Neuronal stem cell (in vitro differentiated cells): ENCODE data around the gene ELF5.

Source experiments
- DNase-seq: peaks from one replicate; pipeline ENCODE4 v3.0.0-alpha.2; 2013; ENCODE audit warnings: low spot score
- H2AFZ ChIP-seq: one replicate; pipeline ENCODE4 v1.6.1; 2013; ENCODE audit warnings: mild to moderate bottlenecking, low read length, inconsistent platforms
- H2AK5ac ChIP-seq: 2 replicates; pipeline ENCODE4 v1.6.1; 2013; ENCODE audit warnings: low read depth, mild to moderate bottlenecking, inconsistent platforms, low read length, moderate library complexity, mixed read lengths
- H2BK120ac ChIP-seq: 2 replicates; pipeline ENCODE4 v1.6.1; 2013; ENCODE audit warnings: low read depth, mild to moderate bottlenecking, inconsistent platforms, low read length, moderate library complexity, mixed read lengths
- H2BK12ac ChIP-seq: one replicate; pipeline ENCODE4 v1.6.1; 2013; ENCODE audit warnings: low read length, inconsistent platforms
- H2BK15ac ChIP-seq: 2 replicates; pipeline ENCODE4 v1.6.1; 2013; ENCODE audit warnings: mild to moderate bottlenecking, low read length, inconsistent platforms, mixed read lengths
- H2BK5ac ChIP-seq: one replicate; pipeline ENCODE4 v1.6.1; 2013; ENCODE audit warnings: inconsistent platforms, mild to moderate bottlenecking, low read length, moderate library complexity
- H3K14ac ChIP-seq: one replicate; pipeline ENCODE4 v1.6.1; 2013; ENCODE audit warnings: low read length, inconsistent platforms
- H3K18ac ChIP-seq: 2 replicates; pipeline ENCODE4 v1.6.1; 2013; ENCODE audit warnings: low read length, inconsistent platforms
- H3K23ac ChIP-seq: 2 replicates; pipeline ENCODE4 v1.6.1; 2013; ENCODE audit warnings: low read depth, mild to moderate bottlenecking, mixed read lengths, low read length, inconsistent platforms; ENCODE audit not compliant: poor library complexity
- H3K27ac ChIP-seq: replicated peaks from 3 replicates; pipeline ENCODE4 v1.5.1; 2013; ENCODE audit warnings: low read length, inconsistent platforms
- H3K27me3 ChIP-seq, 3 experiments: 2 replicates each; pipeline ENCODE4 v1.6.1; 2013; ENCODE audit warnings: low read length in 3 of 3, mild to moderate bottlenecking in 2 of 3, inconsistent platforms in 1 of 3, low read depth in 1 of 3, mixed read lengths in 1 of 3, moderate library complexity in 1 of 3; ENCODE audit not compliant: control insufficient read depth in 3 of 3, insufficient read depth in 3 of 3
- H3K36me3 ChIP-seq, 2 donors: replicated peaks in 1 of 2; 2 replicates each; pipeline ENCODE4 v1.6.1; 2013; ENCODE audit warnings: low read length in 2 of 2; ENCODE audit not compliant: control insufficient read depth in 2 of 2, insufficient read depth in 2 of 2
- H3K4ac ChIP-seq: 2 replicates; pipeline ENCODE4 v1.6.1; 2013; ENCODE audit warnings: inconsistent platforms, mild to moderate bottlenecking, low read length, moderate library complexity
- H3K4me1 ChIP-seq, 2 donors: 1 replicate in 1 of 2; 2 replicates in 1 of 2; pipeline ENCODE4 v1.6.1; 2013; ENCODE audit warnings: low read length in 2 of 2, low read depth in 1 of 2; ENCODE audit not compliant: control insufficient read depth in 2 of 2, insufficient read depth in 1 of 2
- H3K4me2 ChIP-seq: one replicate; pipeline ENCODE4 v1.6.1; 2013; ENCODE audit warnings: mild to moderate bottlenecking, low read length, inconsistent platforms; ENCODE audit not compliant: insufficient read depth, poor library complexity, severe bottlenecking
- H3K4me3 ChIP-seq, 2 donors: 2 replicates each; pipeline ENCODE4 v1.5.1; 2013; ENCODE audit warnings: low read length in 2 of 2, mild to moderate bottlenecking in 2 of 2, inconsistent platforms in 1 of 2, moderate library complexity in 1 of 2
- H3K79me1 ChIP-seq: one replicate; pipeline ENCODE4 v1.6.1; 2013; ENCODE audit warnings: low read depth, mild to moderate bottlenecking, inconsistent platforms, low read length, moderate library complexity
- H3K9ac ChIP-seq: one replicate; pipeline ENCODE4 v1.6.1; 2013; ENCODE audit warnings: mild to moderate bottlenecking, low read depth, low read length, inconsistent platforms; ENCODE audit not compliant: poor library complexity
- H3K9me3 ChIP-seq, 2 donors: replicated peaks in 1 of 2; 2 replicates each; pipeline versions ENCODE3 to v1.6.1; 2013; ENCODE audit warnings: low read length in 2 of 2, mild to moderate bottlenecking in 2 of 2, inconsistent platforms in 1 of 2, low read depth in 1 of 2, mixed read lengths in 1 of 2, moderate library complexity in 1 of 2; ENCODE audit not compliant: control insufficient read depth in 2 of 2, insufficient read depth in 1 of 2
- H4K8ac ChIP-seq: one replicate; pipeline ENCODE4 v1.6.1; 2013; ENCODE audit warnings: low read depth, mild to moderate bottlenecking, inconsistent platforms, low read length, moderate library complexity
- H4K91ac ChIP-seq: one replicate; pipeline ENCODE4 v1.6.1; 2013; ENCODE audit warnings: low read length, low read depth, mild to moderate bottlenecking, inconsistent platforms; ENCODE audit not compliant: poor library complexity
- WGBS, 2 donors: extraction: QIAGEN DNeasy Blood & Tissue Kit; methylation state at CpG; one replicate each; pipeline ENCODE4 v1.1.7; 2013; ENCODE audit warnings: missing lambda C conversion rate in 2 of 2, mixed read lengths in 1 of 2; ENCODE audit not compliant: insufficient read length in 2 of 2, insufficient replicate concordance in 1 of 2; ENCODE audit errors: extremely low coverage in 2 of 2; 5-methylcytosine and 5-hydroxymethylcytosine counted together

ELF5 gene

DNA sequence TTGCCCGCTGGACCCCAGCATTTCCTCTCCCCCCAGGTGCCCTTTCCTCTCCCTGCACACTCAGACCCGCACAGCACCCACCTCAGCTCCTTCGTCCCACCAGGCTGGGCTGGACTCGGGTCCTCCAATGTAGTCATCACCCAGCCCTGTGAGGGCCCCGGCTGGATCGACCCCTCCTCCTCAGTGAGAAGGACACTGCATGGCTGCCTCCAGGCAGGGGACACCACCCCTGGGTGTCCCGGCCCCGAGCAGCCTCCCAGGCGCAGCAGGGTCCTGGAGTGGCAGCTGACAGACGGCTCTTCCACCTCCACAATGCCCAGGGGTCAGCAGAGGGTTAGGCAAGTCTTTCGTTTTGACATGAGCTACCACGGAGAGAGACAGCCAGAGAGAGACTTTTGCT, 11.1 kb upstream of the ELF5 start:
- H3K14ac ChIP-seq: no peak overlapping the region
- H3K9me3 ChIP-seq: no peaks in the 10 kb centered on the region
- no peak overlapping the region for H3K4me3 ChIP-seq
- H3K4ac ChIP-seq: no peak overlapping the region
- no peak for DNase-seq
- H4K8ac ChIP-seq: no peak overlapping the region
- no peaks in the 10 kb centered on the region for H3K79me1 ChIP-seq
- H2BK15ac ChIP-seq: no peak overlapping the region
- H2BK120ac ChIP-seq: no peak overlapping the region
- no peaks in the 10 kb centered on the region for H3K36me3 ChIP-seq
- H3K4me2 ChIP-seq: no peak overlapping the region
- no peak overlapping the region for H3K9ac ChIP-seq
- WGBS, 2 donors: no CpG with 5 or more reads among the region's 12 CpGs
- peaks cover 0 to 24% (median 0%) of the 10 kb centered on the region in 3 experiments for H3K27me3 ChIP-seq
- H3K23ac ChIP-seq: no peak overlapping the region
- H2BK12ac ChIP-seq: no peak overlapping the region
- no peak overlapping the region for H2AK5ac ChIP-seq
- peak overlapping the region; percentile 39 for H3K18ac ChIP-seq
- H3K4me1 ChIP-seq: no peaks in the 10 kb centered on the region
- H2AFZ ChIP-seq: no peak overlapping the region
- H2BK5ac ChIP-seq: no peak overlapping the region
- H4K91ac ChIP-seq: no peak overlapping the region
- H3K27ac ChIP-seq: no peak overlapping the region

DNA sequence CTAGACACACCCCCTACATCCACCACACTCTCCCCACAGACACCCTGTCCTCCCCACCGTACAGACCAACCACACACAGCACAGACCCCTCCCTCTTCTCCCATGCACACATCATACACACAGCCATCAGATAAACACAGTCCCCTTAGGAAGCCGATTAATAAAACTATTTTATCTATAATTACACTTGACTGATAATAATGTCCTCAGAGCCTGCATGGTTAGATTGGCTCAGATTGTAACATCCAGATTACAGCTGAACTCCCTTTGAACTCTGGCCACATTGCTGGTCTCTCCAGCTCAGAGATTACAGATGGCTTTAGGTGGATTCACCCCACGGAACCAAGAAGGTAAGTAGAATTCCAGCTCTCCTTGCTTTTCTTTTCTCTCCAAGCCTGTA, 9.5 kb upstream of the ELF5 start:
- WGBS, 2 donors: no CpG with 5 or more reads among the region's 3 CpGs
- no peak overlapping the region for H3K23ac ChIP-seq
- H3K27ac ChIP-seq: no peak overlapping the region
- no peak overlapping the region for H2BK5ac ChIP-seq
- H2BK120ac ChIP-seq: no peak overlapping the region
- no peak overlapping the region for H4K91ac ChIP-seq
- peaks cover 0 to 24% (median 0%) of the 10 kb centered on the region in 3 experiments for H3K27me3 ChIP-seq
- H3K4me3 ChIP-seq: no peak overlapping the region
- no peak overlapping the region for H4K8ac ChIP-seq
- no peak overlapping the region for H2AFZ ChIP-seq
- no peak overlapping the region for H2AK5ac ChIP-seq
- H3K36me3 ChIP-seq: no peaks in the 10 kb centered on the region
- H3K9me3 ChIP-seq: no peaks in the 10 kb centered on the region
- H2BK15ac ChIP-seq: no peak overlapping the region
- H3K4me1 ChIP-seq: no peaks in the 10 kb centered on the region
- no peak overlapping the region for H3K18ac ChIP-seq
- no peak overlapping the region for H3K4me2 ChIP-seq
- H3K79me1 ChIP-seq: no peaks in the 10 kb centered on the region
- DNase-seq: no peak
- no peak overlapping the region for H2BK12ac ChIP-seq
- no peak overlapping the region for H3K4ac ChIP-seq
- H3K14ac ChIP-seq: no peak overlapping the region
- no peak overlapping the region for H3K9ac ChIP-seq

DNA sequence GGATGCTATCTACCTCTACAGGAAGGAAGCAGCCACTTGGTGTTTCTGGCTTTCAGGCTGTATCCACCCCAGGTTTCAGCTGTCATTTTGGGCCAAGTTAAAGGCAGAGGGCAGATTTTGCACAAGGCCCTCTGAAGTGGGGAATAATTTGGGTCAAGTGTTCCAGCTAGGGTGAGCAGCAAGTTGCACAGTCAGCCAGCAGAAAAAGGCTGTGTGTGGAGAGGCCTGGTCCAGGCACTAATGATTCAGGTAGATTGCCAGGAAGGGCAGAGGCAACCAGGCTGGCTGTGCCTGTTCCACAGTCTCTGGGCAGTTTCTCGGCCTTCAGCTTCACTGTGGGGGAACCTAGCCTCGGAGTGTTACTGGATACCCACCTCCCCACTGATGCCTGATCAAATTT, 8.6 kb upstream of the ELF5 start:
- Histone ChIP-seq H3K4me1 (no peaks in the 10 kb centered on the region), H4K8ac (no peak overlapping the region), H3K18ac (no peak overlapping the region), H3K9ac (no peak overlapping the region), H3K9me3 (no peaks in the 10 kb centered on the region), H2BK5ac (no peak overlapping the region), H3K4me2 (no peak overlapping the region), H2AFZ (no peak overlapping the region), H3K23ac (no peak overlapping the region), H2BK12ac (no peak overlapping the region), H3K36me3 (no peaks in the 10 kb centered on the region), H3K14ac (no peak overlapping the region), H2BK15ac (no peak overlapping the region), H2AK5ac (no peak overlapping the region), H3K27ac (no peak overlapping the region), H3K4me3 (no peak overlapping the region), H2BK120ac (no peak overlapping the region), H3K79me1 (no peaks in the 10 kb centered on the region), H3K4ac (no peak overlapping the region), H4K91ac (no peak overlapping the region), H3K27me3 (peaks cover 0 to 24% (median 0%) of the 10 kb centered on the region in 3 experiments)
- no CpG with 5 or more reads among the region's 2 CpGs for WGBS, 2 donors
- no peak for DNase-seq

DNA sequence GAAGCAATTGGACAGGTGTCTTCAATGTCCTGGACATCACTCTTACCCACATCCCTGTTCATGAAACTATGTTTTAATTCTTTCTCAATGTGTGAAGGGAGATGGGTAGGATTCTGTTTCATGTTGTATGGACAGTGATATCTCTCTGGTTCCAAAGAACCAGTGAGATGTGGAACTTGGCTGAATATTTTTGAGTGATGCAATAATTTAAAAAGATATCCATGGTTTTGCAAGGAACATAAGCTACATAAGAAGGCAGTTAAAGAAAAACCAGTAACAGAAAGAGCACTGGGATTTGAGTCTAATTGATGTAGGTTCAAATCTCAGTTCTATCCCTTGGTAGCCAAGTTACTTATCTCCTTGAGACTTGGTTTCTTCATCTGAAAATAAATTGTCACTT, 7.7 kb upstream of the ELF5 start:
- H3K79me1 ChIP-seq: no peaks in the 10 kb centered on the region
- H2BK120ac ChIP-seq: no peak overlapping the region
- H3K9me3 ChIP-seq: no peaks in the 10 kb centered on the region
- H3K4me2 ChIP-seq: no peak overlapping the region
- H2BK12ac ChIP-seq: no peak overlapping the region
- no peak overlapping the region for H4K91ac ChIP-seq
- H3K27ac ChIP-seq: no peak overlapping the region
- no peak overlapping the region for H3K14ac ChIP-seq
- no peak overlapping the region for H2AK5ac ChIP-seq
- no peak overlapping the region for H3K23ac ChIP-seq
- no peak overlapping the region for H2BK5ac ChIP-seq
- H3K4me1 ChIP-seq: no peaks in the 10 kb centered on the region
- no peak for DNase-seq
- no peak overlapping the region for H2AFZ ChIP-seq
- no peak overlapping the region for H3K4me3 ChIP-seq
- peaks cover 0 to 24% (median 0%) of the 10 kb centered on the region in 3 experiments for H3K27me3 ChIP-seq
- H3K36me3 ChIP-seq: no peaks in the 10 kb centered on the region
- no peak overlapping the region for H2BK15ac ChIP-seq
- no peak overlapping the region for H3K4ac ChIP-seq
- H3K18ac ChIP-seq: no peak overlapping the region
- no peak overlapping the region for H4K8ac ChIP-seq
- no peak overlapping the region for H3K9ac ChIP-seq
